HG02938 (cell line): ENCODE data around the gene AQP9.
"Not testable (repeated sequence)": the region's sequence is repeated elsewhere in the genome, so short reads cannot be mapped to it uniquely, and the experiment has no call there.

Experiments used
- ATAC-seq: cut with Tn5 transposase; IDR thresholded peaks from one replicate; pipeline ENCODE4 v1.9.1; 2021; ENCODE audit warnings: mild to moderate bottlenecking, moderate library complexity; ENCODE audit not compliant: unreplicated experiment

AQP9 gene

DNA sequence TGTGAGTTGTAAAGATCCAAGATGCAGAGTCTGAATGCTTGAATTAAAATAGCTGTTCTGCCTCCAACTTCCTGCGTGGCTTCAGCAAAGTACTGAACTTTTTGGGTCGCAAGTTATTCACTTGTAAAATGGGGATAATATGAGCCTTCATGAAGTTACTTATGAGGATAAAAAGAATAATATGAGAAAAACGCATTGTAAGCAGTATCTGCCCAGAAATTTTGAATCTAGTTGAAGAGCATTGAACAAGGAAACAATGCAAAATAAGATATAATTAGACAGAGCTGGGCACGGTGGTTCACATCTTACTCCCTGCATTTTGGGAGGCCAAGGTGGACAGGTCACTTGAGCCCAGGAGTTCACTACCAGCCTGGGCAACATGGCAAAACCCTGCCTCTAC is 37.8 kb downstream of the AQP9 start:
- no peak for ATAC-seq

GRCh38 chr15:58178668-58179067 is 40.5 kb downstream of the AQP9 start:
- ATAC-seq, result no peak

GRCh38 chr15:58179206-58179605 is 41.0 kb downstream of the AQP9 start:
- ATAC-seq, result no peak

DNA sequence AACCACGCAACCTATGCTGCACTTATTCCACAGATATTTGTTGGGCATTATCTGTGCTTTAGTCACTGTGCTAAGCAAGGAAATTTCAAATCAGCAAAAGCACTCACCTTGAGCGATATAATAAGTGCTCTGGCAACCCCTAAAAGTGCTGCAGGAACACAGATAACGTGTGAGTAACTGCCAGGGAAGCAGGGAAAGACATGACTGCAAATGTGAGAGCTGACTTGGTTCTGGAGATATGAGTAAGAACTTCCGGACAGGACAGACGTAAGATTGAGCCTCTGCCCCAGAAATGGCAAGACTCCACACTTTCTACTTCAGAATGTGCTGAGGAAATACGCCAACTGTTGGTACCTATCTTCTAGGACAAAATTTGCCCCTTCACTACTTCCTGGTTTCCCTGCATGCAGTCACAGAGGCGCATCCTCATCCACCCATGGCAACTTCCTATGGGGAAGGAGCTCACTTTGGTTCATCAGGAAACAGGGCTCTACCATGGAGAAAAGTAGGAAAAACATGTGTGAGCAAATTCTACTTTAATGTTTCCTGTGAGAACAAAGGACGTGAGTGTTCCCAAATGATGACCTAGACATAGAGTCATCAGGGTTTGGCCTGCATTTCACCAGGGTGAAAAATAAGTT is 41.7 kb downstream of the AQP9 start:
- ATAC-seq, result no peak

- ATAC-seq, result no peak
Observed at GRCh38 chr15:58182460-58183163, 44.4 kb downstream of the AQP9 start.

DNA sequence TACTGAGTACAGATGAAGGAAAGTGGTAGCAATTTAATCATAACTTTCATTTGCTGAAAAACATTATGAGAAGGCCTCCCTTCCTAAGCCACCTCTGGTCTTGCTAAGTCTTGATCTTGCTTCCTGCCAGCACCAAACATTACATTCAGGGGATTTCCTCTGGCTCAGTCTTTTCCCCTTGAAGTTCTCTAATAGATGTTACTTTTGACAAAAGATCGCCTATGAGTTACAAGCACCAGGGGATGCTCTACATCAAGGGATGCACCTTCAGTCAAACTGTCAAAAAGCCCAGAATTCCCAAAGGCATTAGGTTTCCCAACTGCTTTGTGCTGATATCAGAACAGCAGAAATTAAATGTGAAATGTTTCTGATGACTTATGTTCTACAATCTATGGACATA is 47.3 kb downstream of the AQP9 start:
- no peak for ATAC-seq

GRCh38 chr15:58189148-58189811 is 51.1 kb downstream of the AQP9 start:
- ATAC-seq, result no peak

DNA sequence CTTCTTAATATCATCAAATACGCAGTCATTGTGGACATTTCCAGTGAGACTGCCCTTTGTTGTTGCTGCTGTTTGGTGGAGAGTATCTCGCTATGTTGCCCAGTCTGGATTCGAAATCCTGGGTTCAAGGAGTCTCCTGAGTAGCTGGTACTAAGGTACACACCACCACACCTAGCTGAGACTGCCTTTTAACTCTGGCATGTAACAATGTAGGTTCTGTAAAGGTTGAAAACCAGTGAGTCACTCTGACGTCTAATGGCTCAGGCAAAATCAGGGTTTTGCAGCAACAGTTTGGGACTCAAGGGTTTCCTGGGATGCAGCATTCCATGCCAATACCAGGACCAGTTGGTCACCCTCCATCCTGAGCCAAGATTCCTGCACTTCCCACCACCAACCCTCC is 52.2 kb downstream of the AQP9 start:
- ATAC-seq, result no peak

DNA sequence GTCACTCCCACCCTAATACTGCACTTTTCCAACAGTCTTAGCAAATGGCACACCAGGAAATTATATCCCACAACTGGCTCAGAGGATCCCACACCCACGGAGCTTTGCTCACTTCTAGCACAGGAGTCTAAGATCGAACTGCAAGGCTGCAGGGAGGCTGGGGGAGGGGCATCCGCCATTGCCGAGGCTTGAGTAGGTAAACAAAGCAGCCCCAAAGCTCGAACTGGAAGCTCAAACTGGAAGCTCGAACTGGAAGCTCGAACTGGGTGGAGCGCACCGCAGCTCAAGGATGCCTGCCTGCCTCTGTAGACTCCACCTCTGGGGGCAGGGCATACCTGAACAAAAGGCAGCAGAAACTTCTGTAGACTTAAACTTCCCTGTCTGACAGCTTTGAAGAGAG is 55.5 kb downstream of the AQP9 start:
- not testable (repeated sequence) for ATAC-seq

GRCh38 chr15:58200739-58201138 is 62.6 kb downstream of the AQP9 start:
- no peak for ATAC-seq

DNA sequence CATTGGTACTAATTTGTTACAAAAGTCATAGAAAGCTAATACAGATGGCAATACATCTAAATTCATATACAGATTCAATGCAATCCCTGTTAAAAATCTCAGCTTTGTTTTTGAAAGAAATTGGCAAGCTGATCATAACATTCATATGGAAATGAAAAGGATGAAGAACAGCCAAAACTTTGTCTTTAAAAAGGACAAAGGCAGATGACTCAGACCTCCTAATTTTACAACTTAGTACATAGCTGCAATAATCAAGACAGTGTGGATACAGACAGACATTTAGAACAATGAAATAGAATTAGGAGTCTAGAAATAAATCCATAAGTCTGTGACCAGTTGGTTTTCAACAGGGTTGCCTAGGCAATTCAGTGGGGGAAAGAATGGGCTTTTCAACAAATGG is 63.3 kb downstream of the AQP9 start:
- no peak for ATAC-seq

GRCh38 chr15:58203537-58203936 is 65.4 kb downstream of the AQP9 start:
- no peak for ATAC-seq

- ATAC-seq, result no peak
Observed at GRCh38 chr15:58206151-58206550, 68.0 kb downstream of the AQP9 start.

DNA sequence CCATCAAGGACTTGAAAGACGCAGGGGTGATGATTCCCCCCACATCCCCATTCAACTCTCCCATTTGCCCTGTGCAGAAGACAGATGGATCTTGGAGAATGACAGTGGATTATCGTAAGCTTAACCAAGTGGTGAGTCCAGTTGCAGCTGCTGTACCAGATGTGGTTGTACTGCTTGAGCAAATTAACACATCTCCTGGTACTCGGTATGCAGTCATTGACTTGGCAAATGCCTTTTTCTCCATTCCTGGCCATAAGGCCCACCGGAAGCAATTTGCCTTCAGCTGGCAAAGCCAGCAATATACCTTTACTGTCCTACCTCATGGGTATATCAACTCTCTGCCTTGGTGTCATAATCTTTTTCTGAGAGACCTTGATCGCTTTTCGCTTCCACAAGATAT is 70.0 kb downstream of the AQP9 start:
- ATAC-seq, result not testable (repeated sequence)

GRCh38 chr15:58209007-58209481 is 70.9 kb downstream of the AQP9 start:
- ATAC-seq, result not testable (repeated sequence)

DNA sequence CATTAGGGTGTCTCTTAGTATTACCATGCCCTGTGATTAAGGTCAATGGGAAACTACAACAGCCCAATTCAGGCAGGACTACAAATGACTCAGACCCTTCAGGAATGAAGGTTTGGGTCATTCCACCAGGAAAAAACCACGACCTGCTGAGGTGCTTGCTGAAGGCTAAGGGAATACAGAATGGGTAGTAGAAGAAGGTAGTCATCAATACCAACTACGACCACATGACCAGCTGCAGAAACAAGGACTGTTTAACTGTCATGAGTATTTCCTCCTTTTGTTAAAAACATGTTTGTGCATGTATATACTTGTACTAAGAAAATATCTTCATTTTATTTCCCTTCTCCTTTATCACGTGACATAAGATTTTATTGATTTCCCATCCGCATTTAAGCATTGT is 71.8 kb downstream of the AQP9 start:
- ATAC-seq, result not testable (repeated sequence)

DNA sequence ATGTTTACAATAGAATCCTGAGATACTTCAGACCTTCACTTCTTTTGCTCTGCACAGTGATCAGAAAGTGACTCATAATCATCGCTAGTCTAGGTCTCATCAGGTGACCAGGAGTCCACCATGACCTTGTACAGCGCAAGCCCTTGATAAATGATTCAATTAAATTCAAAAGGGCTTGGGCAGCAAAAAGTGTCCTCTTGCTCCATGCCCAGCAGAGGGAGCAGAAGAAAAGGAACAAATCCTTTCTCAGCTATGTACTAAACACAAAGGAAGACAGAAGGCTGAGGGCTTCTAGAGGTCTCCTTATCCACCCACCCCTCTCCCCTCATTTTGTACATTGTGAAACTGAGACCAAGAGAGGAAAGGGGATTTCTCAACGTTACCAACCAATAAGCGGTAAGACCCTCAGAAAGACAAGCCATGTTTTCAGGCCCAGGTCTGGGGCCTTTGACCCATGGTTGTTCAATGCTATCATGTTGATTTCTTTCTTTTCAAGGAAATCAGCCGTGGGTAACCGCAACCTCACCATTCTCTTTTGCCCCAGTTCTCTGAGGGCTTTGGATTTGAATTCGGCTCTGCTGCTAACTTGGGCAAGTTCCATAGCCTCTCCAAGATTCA is 74.8 kb downstream of the AQP9 start:
- ATAC-seq, result no peak

GRCh38 chr15:58213587-58214338 is 75.6 kb downstream of the AQP9 start:
- ATAC-seq, result no peak

GRCh38 chr15:58214591-58215340 is 76.6 kb downstream of the AQP9 start:
- ATAC-seq, result no peak

DNA sequence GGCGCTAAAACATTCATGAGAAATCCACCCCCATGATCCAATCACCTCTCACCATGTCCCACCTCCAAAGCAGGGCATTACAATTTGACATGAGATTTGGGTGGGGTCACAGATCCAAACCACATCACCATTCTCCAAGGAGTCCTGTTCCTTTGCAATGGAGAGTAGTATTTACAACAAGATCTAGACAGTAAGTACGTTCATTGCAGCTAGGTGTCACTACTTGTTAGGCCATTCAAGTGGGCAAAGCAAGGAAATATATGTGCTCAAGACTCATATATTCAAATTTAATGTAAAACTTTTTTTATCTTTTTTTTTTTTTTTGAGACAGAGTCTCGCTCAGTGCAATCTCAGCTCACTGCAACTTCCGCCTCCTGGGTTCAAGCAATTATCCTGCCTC is 79.3 kb downstream of the AQP9 start:
- ATAC-seq, result no peak
